Right atrium auricular region (tissue), 2 donors: Measurements from ENCODE around the gene PLAGL2. TPM values are rescaled to one million over a fixed set of nuclear protein-coding genes. Genes with fewer than 3 reads are reported as not detected.
A peak's percentile ranks its signal among the peaks of the same experiment; 100 is the strongest.

Experiments
- DNase-seq: peaks from one replicate; pipeline ENCODE4 v3.0.0-alpha.2; 2019; ENCODE audit warnings: low spot score
- H3K27ac ChIP-seq, 2 donors: fragments of 200-600 bp; sonication (generic); 1 replicate in 1 of 2; 2 replicates in 1 of 2; pipeline ENCODE4 v1.5.1; 2016 to 2019
- H3K27me3 ChIP-seq, 2 donors: fragments of 200-600 bp; sonication (generic); one replicate each; pipeline versions ENCODE4 v1.5.1 to v1.6.0; 2017 to 2019
- H3K36me3 ChIP-seq: fragments of 200-600 bp; sonication (generic); one replicate; pipeline ENCODE4 v1.5.1; 2016
- H3K4me1 ChIP-seq, 2 donors: fragments of 200-600 bp; sonication (generic); one replicate each; pipeline versions ENCODE4 v1.5.1 to v1.6.0; 2017 to 2019
- H3K4me3 ChIP-seq, 2 donors: fragments of 200-600 bp; sonication (generic); 1 replicate in 1 of 2; 2 replicates in 1 of 2; pipeline ENCODE4 v1.5.1; 2017 to 2019; ENCODE audit warnings: mild to moderate bottlenecking in 1 of 2, moderate library complexity in 1 of 2
- H3K9me3 ChIP-seq, 2 donors: fragments of 200-600 bp; sonication (generic); one replicate each; pipeline ENCODE4 v1.5.1; 2019
- total RNA-seq, 2 donors: library from RNA; depleted of rRNA; stranded (reverse); fragments of >200 nt; gene quantifications; one replicate each; pipeline ENCODE4 v1.1.0, GENCODE V29; 2016
- TF ChIP-seq, protein P1 (sequence below), 2 donors: fragments of 200-600 bp; sonication (generic); IDR thresholded peaks; one replicate each; pipeline ENCODE4 v1.5.1; 2019; ENCODE audit warnings: antibody characterized with exemption in 2 of 2

Gene PLAGL2
- total RNA-seq, 2 donors from 2014 or later, result 7.0 to 8.1 TPM

DNA sequence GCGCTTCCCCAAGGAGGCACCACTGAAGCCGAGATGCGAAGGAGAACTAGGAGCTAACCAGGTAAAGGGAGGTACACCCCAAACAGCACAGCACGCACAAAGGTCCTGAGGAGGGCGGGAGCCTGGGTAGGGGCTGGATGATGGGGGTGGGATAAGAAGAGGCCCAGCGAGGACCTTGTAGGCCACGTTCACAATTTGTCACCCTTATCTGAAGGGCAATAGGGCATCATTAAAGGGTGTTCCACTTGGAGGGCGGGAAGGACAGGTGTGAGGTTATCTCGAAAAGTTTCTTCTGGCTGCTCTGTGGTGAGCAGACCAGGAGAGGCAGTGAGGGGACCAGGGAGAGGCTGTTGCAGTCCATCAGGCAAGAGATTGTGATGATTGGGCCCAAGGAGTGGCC is 25.7 kb upstream of the PLAGL2 start:
- H3K4me1 ChIP-seq, result peaks cover 0 to 4% of the 10 kb centered on the region in 2 donors
- H3K27me3 ChIP-seq, result no peaks in the 10 kb centered on the region
- H3K27ac ChIP-seq, result no peak overlapping the region
- H3K4me3 ChIP-seq, result no peak overlapping the region
- H3K9me3 ChIP-seq, result no peaks in the 10 kb centered on the region
- DNase-seq, result no peak
- H3K36me3 ChIP-seq, result peaks cover 65% of the 10 kb centered on the region
- TF ChIP-seq, protein P1, sequence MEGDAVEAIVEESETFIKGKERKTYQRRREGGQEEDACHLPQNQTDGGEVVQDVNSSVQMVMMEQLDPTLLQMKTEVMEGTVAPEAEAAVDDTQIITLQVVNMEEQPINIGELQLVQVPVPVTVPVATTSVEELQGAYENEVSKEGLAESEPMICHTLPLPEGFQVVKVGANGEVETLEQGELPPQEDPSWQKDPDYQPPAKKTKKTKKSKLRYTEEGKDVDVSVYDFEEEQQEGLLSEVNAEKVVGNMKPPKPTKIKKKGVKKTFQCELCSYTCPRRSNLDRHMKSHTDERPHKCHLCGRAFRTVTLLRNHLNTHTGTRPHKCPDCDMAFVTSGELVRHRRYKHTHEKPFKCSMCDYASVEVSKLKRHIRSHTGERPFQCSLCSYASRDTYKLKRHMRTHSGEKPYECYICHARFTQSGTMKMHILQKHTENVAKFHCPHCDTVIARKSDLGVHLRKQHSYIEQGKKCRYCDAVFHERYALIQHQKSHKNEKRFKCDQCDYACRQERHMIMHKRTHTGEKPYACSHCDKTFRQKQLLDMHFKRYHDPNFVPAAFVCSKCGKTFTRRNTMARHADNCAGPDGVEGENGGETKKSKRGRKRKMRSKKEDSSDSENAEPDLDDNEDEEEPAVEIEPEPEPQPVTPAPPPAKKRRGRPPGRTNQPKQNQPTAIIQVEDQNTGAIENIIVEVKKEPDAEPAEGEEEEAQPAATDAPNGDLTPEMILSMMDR (IDR thresholded peaks at IDR 0.05), result no peak

DNA sequence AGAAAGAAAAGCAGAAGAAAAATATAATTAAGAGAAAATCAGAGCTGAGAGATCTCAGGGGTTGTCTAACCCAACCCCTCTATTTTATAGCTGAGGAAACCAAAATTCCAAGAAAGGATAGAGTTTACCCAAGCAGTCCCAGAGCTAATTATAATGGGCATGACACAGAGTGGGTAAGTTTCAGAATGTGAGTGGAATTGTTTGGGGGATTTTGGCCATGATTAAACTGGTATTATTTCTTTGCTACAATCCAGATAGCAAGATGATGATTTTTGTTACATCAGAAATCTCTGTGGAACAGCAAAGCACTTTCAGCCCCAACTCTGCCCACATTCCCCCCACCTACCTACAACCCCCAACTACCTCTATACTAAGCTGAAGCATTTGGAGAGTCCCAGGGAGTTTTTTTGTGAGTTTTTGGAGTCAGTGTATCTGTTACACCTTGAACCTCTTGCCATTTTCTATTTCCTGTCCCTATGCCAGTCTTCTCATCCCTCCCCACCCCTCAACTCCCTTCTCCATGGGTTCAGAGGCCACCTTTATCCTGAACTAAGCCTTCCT is 24.9 kb upstream of the PLAGL2 start:
- no peak overlapping the region for H3K4me3 ChIP-seq
- no peak for DNase-seq
- no peaks in the 10 kb centered on the region for H3K27me3 ChIP-seq
- TF ChIP-seq, protein P1 (IDR thresholded peaks at IDR 0.05), result no peak
- no peak overlapping the region for H3K27ac ChIP-seq
- H3K9me3 ChIP-seq, result no peaks in the 10 kb centered on the region
- peaks cover 65% of the 10 kb centered on the region for H3K36me3 ChIP-seq
- H3K4me1 ChIP-seq, result peaks cover 0 to 13% of the 10 kb centered on the region in 2 donors

DNA sequence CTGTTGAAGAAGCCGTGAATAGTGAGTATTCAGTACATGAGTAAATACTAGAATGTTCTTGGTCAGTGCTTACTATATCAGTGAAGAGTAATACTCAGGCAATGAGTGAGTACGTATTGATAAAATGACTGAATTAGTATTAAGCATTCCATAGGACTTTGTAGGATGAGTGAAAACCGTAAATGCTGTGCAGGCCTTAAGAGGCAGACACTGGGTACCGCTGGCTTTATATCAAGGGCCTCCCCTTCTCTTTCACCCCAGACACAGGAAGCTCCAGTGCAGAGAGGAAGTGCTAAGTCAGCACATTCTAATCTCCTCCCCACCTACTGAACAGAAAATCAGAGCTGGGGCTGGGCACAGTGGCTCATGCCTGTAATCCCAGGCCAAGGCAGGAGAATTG is 24.3 kb upstream of the PLAGL2 start:
- H3K4me3 ChIP-seq, result no peak overlapping the region
- TF ChIP-seq, protein P1 (IDR thresholded peaks at IDR 0.05), result no peak
- no peaks in the 10 kb centered on the region for H3K9me3 ChIP-seq
- H3K36me3 ChIP-seq, result peaks cover 68% of the 10 kb centered on the region
- H3K4me1 ChIP-seq, result peaks cover 0 to 19% of the 10 kb centered on the region in 2 donors
- no peak for DNase-seq
- no peak overlapping the region for H3K27ac ChIP-seq
- H3K27me3 ChIP-seq, result no peaks in the 10 kb centered on the region

DNA sequence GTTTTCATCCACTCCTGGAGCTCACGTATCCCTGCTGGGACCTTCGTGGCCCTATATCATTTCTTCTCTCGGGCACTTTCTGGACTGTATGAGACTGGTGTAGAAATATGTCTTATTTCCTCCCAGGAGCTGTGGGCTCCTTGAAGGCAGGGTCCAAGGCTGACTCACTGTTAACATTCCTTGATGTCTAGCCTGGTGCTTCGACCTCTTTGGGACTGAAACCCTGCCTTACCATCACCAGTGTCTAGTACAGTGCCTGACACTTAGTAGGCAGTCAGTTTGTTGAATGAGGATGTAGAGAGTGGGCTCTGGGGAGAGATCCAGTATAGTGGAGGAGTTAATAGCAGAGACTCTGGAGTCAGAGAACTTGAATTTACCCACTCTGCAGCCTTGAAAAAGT is 23.7 kb upstream of the PLAGL2 start:
- no peak for DNase-seq
- no peaks in the 10 kb centered on the region for H3K9me3 ChIP-seq
- no peaks in the 10 kb centered on the region for H3K27me3 ChIP-seq
- no peak overlapping the region for H3K4me3 ChIP-seq
- TF ChIP-seq, protein P1 (IDR thresholded peaks at IDR 0.05), result no peak
- H3K4me1 ChIP-seq, result peaks cover 0 to 19% of the 10 kb centered on the region in 2 donors
- peaks cover 71% of the 10 kb centered on the region for H3K36me3 ChIP-seq
- no peak overlapping the region for H3K27ac ChIP-seq

DNA sequence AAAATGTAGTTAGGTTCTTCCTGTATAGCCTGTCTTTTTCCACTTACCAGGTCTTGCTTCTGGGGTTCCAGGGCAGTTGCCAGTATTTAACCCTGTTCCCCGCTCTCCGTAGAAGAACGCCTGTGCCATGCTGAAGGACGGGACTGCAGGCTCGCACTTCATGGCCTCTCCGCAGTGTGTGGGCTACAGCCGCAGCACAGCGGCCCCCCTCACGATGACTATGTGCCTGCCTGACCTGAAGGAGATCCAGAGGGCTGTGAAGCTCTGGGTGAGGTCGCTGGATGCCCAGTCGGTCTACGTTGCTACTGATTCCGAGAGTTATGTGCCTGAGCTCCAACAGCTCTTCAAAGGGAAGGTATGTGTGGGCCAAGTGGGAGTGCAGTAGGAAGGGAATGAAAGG is 23.2 kb upstream of the PLAGL2 start:
- Histone ChIP-seq H3K4me1 (peaks cover 0 to 19% of the 10 kb centered on the region in 2 donors), H3K9me3 (no peaks in the 10 kb centered on the region), H3K27me3 (no peaks in the 10 kb centered on the region), H3K27ac (no peak overlapping the region), H3K36me3 (peaks cover 71% of the 10 kb centered on the region), H3K4me3 (no peak overlapping the region)
- TF ChIP-seq, protein P1 (IDR thresholded peaks at IDR 0.05), result no peak
- no peak for DNase-seq

DNA sequence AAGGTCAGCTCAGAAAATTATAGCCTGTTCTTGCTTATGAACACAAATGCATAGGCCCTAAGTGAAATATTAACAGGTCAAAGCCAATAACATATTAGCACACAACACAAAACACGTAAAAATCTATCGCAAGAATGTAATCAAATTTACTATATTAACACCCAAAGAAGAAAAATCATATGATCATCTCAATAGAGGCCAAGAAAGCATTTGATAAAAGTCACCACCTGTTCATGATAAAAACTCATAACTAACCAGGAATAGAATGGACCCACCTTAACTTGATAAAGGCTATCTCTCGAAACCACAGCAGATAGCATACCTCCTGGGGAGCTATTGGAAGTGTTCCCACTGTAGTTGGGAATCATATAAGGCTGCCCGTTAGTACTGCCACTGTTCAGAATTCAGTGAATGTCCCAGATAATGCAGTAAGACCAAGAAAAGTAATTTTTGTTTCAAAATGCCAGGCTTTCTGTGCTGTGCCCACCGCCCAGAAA is 21.8 kb upstream of the PLAGL2 start:
- no peaks in the 10 kb centered on the region for H3K27me3 ChIP-seq
- H3K4me3 ChIP-seq, result no peak overlapping the region
- TF ChIP-seq, protein P1 (IDR thresholded peaks at IDR 0.05), result no peak
- H3K4me1 ChIP-seq, result peaks cover 0 to 19% of the 10 kb centered on the region in 2 donors
- no peak for DNase-seq
- H3K9me3 ChIP-seq, result no peaks in the 10 kb centered on the region
- peaks cover 59% of the 10 kb centered on the region for H3K36me3 ChIP-seq
- H3K27ac ChIP-seq, result peak overlapping the region in 1 of 2 donors; percentile 76
